ENCODE results near the gene S1PR1. TPM values are rescaled to one million over a fixed set of nuclear protein-coding genes. Genes with fewer than 3 reads are reported as not detected.

Gene S1PR1
- total and polyA plus RNA-seq, 2 of the 13 experiments (the other 11 are each of a cell fraction or from before 2014, with no cell fraction given), result not detected

DNA sequence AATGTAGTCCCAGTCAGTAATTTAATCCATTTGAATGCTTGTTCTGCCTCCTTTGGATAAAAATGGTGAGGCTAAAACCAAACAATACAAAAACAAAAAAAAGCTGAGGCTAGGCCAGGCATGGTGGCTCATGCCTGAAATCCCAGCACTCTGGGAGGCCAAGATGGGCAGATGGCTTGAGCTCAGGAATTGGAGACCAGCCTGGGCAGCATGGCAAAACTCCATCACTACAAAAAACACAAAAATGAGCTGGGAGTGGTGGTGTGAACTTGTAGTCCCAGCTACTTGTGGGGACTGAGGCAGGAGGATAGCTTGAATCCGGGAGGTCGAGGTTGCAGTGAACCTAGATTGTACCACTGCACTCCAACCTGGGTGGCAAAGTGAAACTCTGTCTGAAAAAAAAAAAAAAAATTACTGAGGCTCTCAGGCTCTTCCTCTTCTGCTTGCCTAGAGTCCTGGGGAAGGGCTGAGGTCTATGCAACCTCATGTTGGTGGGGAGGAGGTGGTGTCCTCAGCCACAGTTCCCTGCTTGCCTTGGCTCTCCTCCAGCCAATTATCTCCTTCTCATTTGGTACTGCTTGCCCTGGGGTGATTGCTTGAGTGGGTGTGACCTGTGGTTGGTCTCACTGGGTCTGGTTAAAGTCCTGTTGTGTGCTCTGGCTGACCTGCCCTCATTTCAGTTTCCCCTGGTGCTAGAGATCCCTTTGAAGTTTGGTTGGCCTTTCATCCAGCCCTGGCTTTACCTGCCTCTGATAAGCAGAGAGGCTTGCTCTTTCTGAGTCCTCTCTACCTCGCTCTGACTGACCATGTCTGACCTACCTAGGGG lies 20.9 kb downstream of the S1PR1 start:
- H3K4me2 ChIP-seq (ENCODE audit: low read depth, low read length), result peak overlapping the region; percentile 95
- H3K27ac ChIP-seq (ENCODE audit: extremely low read length, insufficient read depth, low read length), result peak overlapping the region; percentile 90
- ATAC-seq (peak; percentile 99), DNase-seq (ENCODE audit: low spot score) (peak; percentile 91), FAIRE-seq (peak; percentile 99)
- H3K9ac ChIP-seq (ENCODE audit: insufficient read depth, low read depth, low read length), result peak overlapping the region; percentile 15; the same call in 1 of the 2 replicates
- no TSS peak for BruUV-seq (replicated peaks)
- H3K4me3 ChIP-seq (replicated peaks in 1 of 3; ENCODE audit: insufficient read depth in 1 of 3, low read depth in 2 of 3, low read length in 3 of 3), result peak overlapping the region; percentile 16 to 46 (median 21); a peak in 5 of 6 replicates
- intact Hi-C loops (cut with micrococcal nuclease; ENCODE audit: unreplicated experiment), result loop anchor here (1.0 kb wide), 1 partner anchor 31 kb away; no protein-coding TSS in a partner anchor
- in situ Hi-C loops (cut with HindIII; ENCODE audit: extremely low pct_ligation_motif_present, low pct_unique_long_range_greater_than_20kb), result no loop called here
- 2% methylated on average over 3 of the region's 3 CpGs for WGBS (ENCODE audit: low lambda C conversion rate)
- H3K27me3 ChIP-seq (ENCODE audit: control insufficient read depth in 1 of 2, insufficient read depth in 2 of 2, low read length in 2 of 2), result no peaks in the 10 kb centered on the region
- no peaks in the 10 kb centered on the region for H4K20me1 ChIP-seq (ENCODE audit: insufficient read depth, low read length)
- no peaks in the 10 kb centered on the region for H3K79me2 ChIP-seq (ENCODE audit: insufficient read depth, low read length)
- H3K36me3 ChIP-seq (replicated peaks in 1 of 2; ENCODE audit: control insufficient read depth in 1 of 2, insufficient read depth in 2 of 2, low read length in 2 of 2), result no peaks in the 10 kb centered on the region
- ChIA-PET CTCF (ENCODE audit: low intra/inter-chr PET ratio, low total read pairs) (no interaction called here), POLR2A (no interaction called here)
- peaks cover 30% of the 10 kb centered on the region for H3K4me1 ChIP-seq (ENCODE audit: insufficient read depth, low read length)
- H2AFZ ChIP-seq (ENCODE audit: low read length), result peak overlapping the region; percentile 70
- no peaks in the 10 kb centered on the region for H3K9me3 ChIP-seq (ENCODE audit: low read length)
- no peak for TF ChIP-seq ZSCAN20 (CRISPR knock-in tag; IDR thresholded peaks at IDR 0.05; ENCODE audit: borderline replicate concordance)
- no peak for TF ChIP-seq PCBP1 (IDR thresholded peaks at IDR 0.05; ENCODE audit: borderline replicate concordance, low read depth, low read length)
- peak; percentile 48; the same call in 1 of the 2 replicates for TF ChIP-seq CREM (IDR thresholded peaks at IDR 0.05)
- no peak for TF ChIP-seq CREM (CRISPR knock-in tag; IDR thresholded peaks at IDR 0.05)
- TF ChIP-seq ZNF766 (CRISPR knock-in tag; IDR thresholded peaks at IDR 0.05; ENCODE audit: borderline replicate concordance), result 0 out of 2 replicates have a peak, but pooled peaks have one; percentile 45
- TF ChIP-seq ZBTB8A (CRISPR knock-in tag; IDR thresholded peaks at IDR 0.05; ENCODE audit: borderline replicate concordance, low read depth), result no peak
- no peak for TF ChIP-seq RBM39 (IDR thresholded peaks at IDR 0.05; ENCODE audit: low read depth, low read length, poor library complexity, severe bottlenecking)
- no peak for TF ChIP-seq CBX5 (CRISPR knock-in tag; IDR thresholded peaks at IDR 0.05; ENCODE audit: borderline replicate concordance)
- TF ChIP-seq SMARCE1 (IDR thresholded peaks at IDR 0.05; ENCODE audit: borderline replicate concordance), result no peak
- no peak for TF ChIP-seq ZNF468 (CRISPR knock-in tag; IDR thresholded peaks at IDR 0.05)
- TF ChIP-seq TGIF2 (CRISPR knock-in tag; IDR thresholded peaks at IDR 0.05), result no peak
- TF ChIP-seq, protein P1, sequence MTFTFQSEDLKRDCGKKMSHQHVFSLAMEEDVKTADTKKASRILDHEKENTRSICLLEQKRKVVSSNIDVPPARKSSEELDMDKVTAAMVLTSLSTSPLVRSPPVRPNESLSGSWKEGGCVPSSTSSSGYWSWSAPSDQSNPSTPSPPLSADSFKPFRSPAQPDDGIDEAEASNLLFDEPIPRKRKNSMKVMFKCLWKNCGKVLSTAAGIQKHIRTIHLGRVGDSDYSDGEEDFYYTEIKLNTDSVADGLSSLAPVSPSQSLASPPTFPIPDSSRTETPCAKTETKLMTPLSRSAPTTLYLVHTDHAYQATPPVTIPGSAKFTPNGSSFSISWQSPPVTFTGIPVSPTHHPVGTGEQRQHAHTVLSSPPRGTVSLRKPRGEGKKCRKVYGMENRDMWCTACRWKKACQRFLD (CRISPR knock-in tag; IDR thresholded peaks at IDR 0.05; ENCODE audit: borderline replicate concordance), result no peak
- no peak for TF ChIP-seq MBD4 (IDR thresholded peaks at IDR 0.05; ENCODE audit: borderline replicate concordance, low read length)
- TF ChIP-seq ZFP36 (IDR thresholded peaks at IDR 0.05; ENCODE audit: borderline replicate concordance, low read depth, low read length, partially characterized antibody), result no peak
- TF ChIP-seq KLF6 (CRISPR knock-in tag; IDR thresholded peaks at IDR 0.05), result no peak
- peak; percentile 84; the same call in 1 of the 2 replicates for TF ChIP-seq POGZ (CRISPR knock-in tag; IDR thresholded peaks at IDR 0.05)
- no peak for TF ChIP-seq ZFP1 (CRISPR knock-in tag; IDR thresholded peaks at IDR 0.05)
- no peak for TF ChIP-seq FOXA1 (IDR thresholded peaks at IDR 0.05)
- TF ChIP-seq FOXA1 (CRISPR knock-in tag; IDR thresholded peaks at IDR 0.05), result peak; percentile 48
- TF ChIP-seq KDM5A (IDR thresholded peaks at IDR 0.05; ENCODE audit: borderline replicate concordance, low read length), result no peak
- no peak for TF ChIP-seq SRSF9 (IDR thresholded peaks at IDR 0.05; ENCODE audit: borderline replicate concordance, insufficient read depth, low read depth, low read length, poor library complexity, severe bottlenecking)
- no peak for TF ChIP-seq KLF13 (CRISPR knock-in tag; IDR thresholded peaks at IDR 0.05)
- TF ChIP-seq, protein P2, sequence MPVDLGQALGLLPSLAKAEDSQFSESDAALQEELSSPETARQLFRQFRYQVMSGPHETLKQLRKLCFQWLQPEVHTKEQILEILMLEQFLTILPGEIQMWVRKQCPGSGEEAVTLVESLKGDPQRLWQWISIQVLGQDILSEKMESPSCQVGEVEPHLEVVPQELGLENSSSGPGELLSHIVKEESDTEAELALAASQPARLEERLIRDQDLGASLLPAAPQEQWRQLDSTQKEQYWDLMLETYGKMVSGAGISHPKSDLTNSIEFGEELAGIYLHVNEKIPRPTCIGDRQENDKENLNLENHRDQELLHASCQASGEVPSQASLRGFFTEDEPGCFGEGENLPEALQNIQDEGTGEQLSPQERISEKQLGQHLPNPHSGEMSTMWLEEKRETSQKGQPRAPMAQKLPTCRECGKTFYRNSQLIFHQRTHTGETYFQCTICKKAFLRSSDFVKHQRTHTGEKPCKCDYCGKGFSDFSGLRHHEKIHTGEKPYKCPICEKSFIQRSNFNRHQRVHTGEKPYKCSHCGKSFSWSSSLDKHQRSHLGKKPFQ (CRISPR knock-in tag; IDR thresholded peaks at IDR 0.05; ENCODE audit: insufficient replicate concordance), result peak; percentile 80
- TF ChIP-seq ZMYM2 (CRISPR knock-in tag; IDR thresholded peaks at IDR 0.05), result no peak
